Measurements from ENCODE around the gene RNFT1.
"Not testable (repeated sequence)": the region's sequence is repeated elsewhere in the genome, so short reads cannot be mapped to it uniquely, and the experiment has no call there.

DNA sequence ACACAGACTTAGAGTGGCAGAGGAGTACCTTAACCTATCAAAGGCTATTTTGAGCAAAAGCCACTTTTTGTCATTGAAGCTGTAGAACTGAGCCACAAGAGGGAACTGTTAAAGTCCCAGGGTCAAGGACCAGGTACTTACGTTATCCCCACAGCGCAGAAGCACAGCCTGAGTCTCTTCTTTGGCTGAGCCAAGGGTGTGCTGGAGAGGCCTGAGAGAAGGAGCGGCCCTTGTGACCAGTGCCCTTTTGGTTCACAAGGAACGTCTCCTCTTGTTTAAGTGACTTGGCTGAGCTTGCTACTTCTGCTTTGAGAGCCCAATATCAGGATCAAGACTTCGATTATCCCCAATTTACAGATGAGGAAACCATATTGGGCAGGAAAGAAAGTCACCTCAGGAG is 40.0 kb upstream of the RNFT1 start:
- TF ChIP-seq, protein P1, sequence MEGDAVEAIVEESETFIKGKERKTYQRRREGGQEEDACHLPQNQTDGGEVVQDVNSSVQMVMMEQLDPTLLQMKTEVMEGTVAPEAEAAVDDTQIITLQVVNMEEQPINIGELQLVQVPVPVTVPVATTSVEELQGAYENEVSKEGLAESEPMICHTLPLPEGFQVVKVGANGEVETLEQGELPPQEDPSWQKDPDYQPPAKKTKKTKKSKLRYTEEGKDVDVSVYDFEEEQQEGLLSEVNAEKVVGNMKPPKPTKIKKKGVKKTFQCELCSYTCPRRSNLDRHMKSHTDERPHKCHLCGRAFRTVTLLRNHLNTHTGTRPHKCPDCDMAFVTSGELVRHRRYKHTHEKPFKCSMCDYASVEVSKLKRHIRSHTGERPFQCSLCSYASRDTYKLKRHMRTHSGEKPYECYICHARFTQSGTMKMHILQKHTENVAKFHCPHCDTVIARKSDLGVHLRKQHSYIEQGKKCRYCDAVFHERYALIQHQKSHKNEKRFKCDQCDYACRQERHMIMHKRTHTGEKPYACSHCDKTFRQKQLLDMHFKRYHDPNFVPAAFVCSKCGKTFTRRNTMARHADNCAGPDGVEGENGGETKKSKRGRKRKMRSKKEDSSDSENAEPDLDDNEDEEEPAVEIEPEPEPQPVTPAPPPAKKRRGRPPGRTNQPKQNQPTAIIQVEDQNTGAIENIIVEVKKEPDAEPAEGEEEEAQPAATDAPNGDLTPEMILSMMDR (IDR thresholded peaks at IDR 0.05 in 2 of 3, conservative IDR thresholded peaks at IDR 0.05 in 1 of 3; ENCODE audit: control insufficient read depth in 2 of 3, extremely low read depth in 1 of 3, insufficient read depth in 1 of 3, low read depth in 3 of 3, low read length in 3 of 3), result not testable (repeated sequence)
- not testable (repeated sequence) for TF ChIP-seq HDAC6 (IDR thresholded peaks at IDR 0.05; ENCODE audit: unreplicated experiment); ATF7 (IDR thresholded peaks at IDR 0.05; ENCODE audit: low read depth); MEF2A (IDR thresholded peaks at IDR 0.05; ENCODE audit: insufficient read depth, low read depth, low read length); MTA3 (IDR thresholded peaks at IDR 0.05; ENCODE audit: borderline replicate concordance, low read length); STAT1 (conservative IDR thresholded peaks at IDR 0.05)

Data from GM12878 (cell line).